Body of pancreas (tissue), 4 donors: ENCODE measurements around the gene UQCRFS1. TPM values are rescaled to one million over a fixed set of nuclear protein-coding genes. Genes with fewer than 3 reads are reported as not detected.

Experiments
- ATAC-seq: fragments of 150-250 bp; one replicate; pipeline ENCODE4 v1.9.1; 2016
- DNase-seq, 4 donors: peaks; one replicate each; pipeline ENCODE4 v3.0.0-alpha.2; 2019
- H3K27ac ChIP-seq, 4 donors: fragments of 200-600 bp; sonication (generic); 1 replicate in 3 of 4; 2 replicates in 1 of 4; pipeline versions ENCODE4 v1.5.1 to v1.6.1; 2016 to 2019; ENCODE audit warnings: mild to moderate bottlenecking in 1 of 4, mixed read lengths in 1 of 4, moderate library complexity in 1 of 4
- H3K27me3 ChIP-seq, 2 donors: fragments of 200-600 bp; sonication (generic); one replicate each; pipeline ENCODE4 v1.6.0; 2016; ENCODE audit warnings: mild to moderate bottlenecking in 1 of 2
- H3K36me3 ChIP-seq, 2 donors: fragments of 200-600 bp; sonication (generic); replicated peaks in 1 of 2; 2 replicates each; pipeline ENCODE4 v1.5.1; 2016; ENCODE audit warnings: low read depth in 2 of 2; ENCODE audit not compliant: insufficient read depth in 1 of 2
- H3K4me1 ChIP-seq: fragments of 200-600 bp; sonication (generic); one replicate; pipeline ENCODE4 v1.6.0; 2016
- H3K4me3 ChIP-seq, 2 donors: fragments of 200-600 bp; sonication (generic); 1 replicate in 1 of 2; 2 replicates in 1 of 2; pipeline ENCODE4 v1.5.1; 2016 to 2019
- H3K9me3 ChIP-seq, 3 donors: fragments of 200-600 bp; sonication (generic); 1 replicate in 2 of 3; 2 replicates in 1 of 3; pipeline ENCODE4 v1.5.1; 2016
- CTCF ChIP-seq, 7 experiments: fragments of 450-650 bp in 4 of 7; fragments of 200-600 bp in 3 of 7; sonication (generic) in 3 of 7; IDR thresholded peaks; one replicate each; pipeline ENCODE4 v1.5.1; 2016 to 2019; ENCODE audit warnings: antibody characterized with exemption in 7 of 7
- POLR2A ChIP-seq, 3 donors: fragments of 450-650 bp; IDR thresholded peaks; one replicate each; pipeline ENCODE4 v1.6.1; 2016; ENCODE audit warnings: antibody characterized with exemption in 3 of 3, mild to moderate bottlenecking in 2 of 3
- WGBS, 2 donors: methylation state at CpG; one replicate each; pipeline ENCODE4 v1.1.5; 2017; 5-methylcytosine and 5-hydroxymethylcytosine counted together
- intact Hi-C: fragments of 100-400 bp; cut with DNase I; formaldehyde crosslinking; loops from one replicate; pipeline ENCODE4 v1.15.1; 2023
- total RNA-seq, 2 donors: library from RNA; depleted of rRNA; stranded (reverse); fragments of >200 nt; gene quantifications; one replicate each; pipeline ENCODE4 v1.1.0, GENCODE V29; 2016

The UQCRFS1 gene
- total RNA-seq, 2 donors from 2014 or later, result 12.5 to 15.3 TPM

DNA sequence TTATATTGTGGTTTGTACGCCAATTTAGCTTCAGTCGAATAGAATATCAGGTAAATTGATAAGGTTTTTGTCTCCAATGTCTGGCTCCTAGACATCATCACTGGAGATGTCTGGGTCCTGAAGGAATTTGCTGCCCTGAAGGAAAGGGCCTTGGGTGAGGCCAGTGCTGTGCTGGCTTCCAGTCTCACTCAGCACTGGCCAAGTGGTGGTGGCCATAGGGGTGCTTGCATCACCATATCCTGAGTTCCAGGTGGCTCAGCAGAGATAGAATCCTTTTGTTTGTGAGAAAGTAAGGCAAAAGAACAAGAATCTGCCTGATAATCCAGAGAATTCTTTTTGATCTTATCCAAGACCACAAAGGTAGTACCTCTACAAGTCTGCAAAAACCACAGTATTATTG, 39.1 kb downstream of the UQCRFS1 start:
- intact Hi-C loops, result no loop called here

GRCh38 chr19:29172302-29172701, 40.6 kb downstream of the UQCRFS1 start:
- H3K27me3 ChIP-seq, result no peaks in the 10 kb centered on the region
- H3K27ac ChIP-seq, result no peak overlapping the region
- no peak for DNase-seq
- intact Hi-C loops, result no loop called here
- TF ChIP-seq CTCF (IDR thresholded peaks at IDR 0.05), result no peak
- no peak for TF ChIP-seq POLR2A (IDR thresholded peaks at IDR 0.05)
- H3K9me3 ChIP-seq, result peaks cover 0 to 10% (median 0%) of the 10 kb centered on the region in 3 donors
- no peak overlapping the region for H3K4me3 ChIP-seq
- H3K36me3 ChIP-seq, result no peaks in the 10 kb centered on the region
- no peaks in the 10 kb centered on the region for H3K4me1 ChIP-seq
- WGBS, 2 donors, result 81 to 82% methylated on average over 2 of the region's 2 CpGs
- no peak for ATAC-seq

More for the DNA sequence above, 39.1 kb downstream of the UQCRFS1 start:
- Histone ChIP-seq H3K36me3 (no peaks in the 10 kb centered on the region), H3K4me3 (no peak overlapping the region), H3K4me1 (no peaks in the 10 kb centered on the region), H3K27ac (no peak overlapping the region), H3K27me3 (no peaks in the 10 kb centered on the region), H3K9me3 (peaks cover 0 to 10% (median 0%) of the 10 kb centered on the region in 3 donors)
- TF ChIP-seq POLR2A (IDR thresholded peaks at IDR 0.05), result no peak
- TF ChIP-seq CTCF (IDR thresholded peaks at IDR 0.05), result no peak
- no peak for ATAC-seq
- WGBS, 2 donors, result 19 to 70% methylated on average over 2 of the region's 2 CpGs
- no peak for DNase-seq

- ATAC-seq, result no peak
- no peak for DNase-seq
Measured at GRCh38 chr19:29171525-29171924, 41.4 kb downstream of the UQCRFS1 start.

GRCh38 chr19:29170554-29170953, 42.4 kb downstream of the UQCRFS1 start:
- Histone ChIP-seq H3K36me3 (no peaks in the 10 kb centered on the region), H3K4me1 (no peaks in the 10 kb centered on the region), H3K27me3 (no peaks in the 10 kb centered on the region), H3K9me3 (peaks cover 0 to 10% (median 0%) of the 10 kb centered on the region in 3 donors), H3K27ac (no peak overlapping the region), H3K4me3 (no peak overlapping the region)
- intact Hi-C loops, result no loop called here
- ATAC-seq, result no peak
- 16 to 24% methylated on average over 1 of the region's 1 CpG for WGBS, 2 donors
- no peak for DNase-seq
- no peak for TF ChIP-seq CTCF (IDR thresholded peaks at IDR 0.05)
- no peak for TF ChIP-seq POLR2A (IDR thresholded peaks at IDR 0.05)

More at GRCh38 chr19:29171525-29171924, 41.4 kb downstream of the UQCRFS1 start:
- no peaks in the 10 kb centered on the region for H3K4me1 ChIP-seq
- H3K27me3 ChIP-seq, result no peaks in the 10 kb centered on the region
- no peaks in the 10 kb centered on the region for H3K36me3 ChIP-seq
- no peak overlapping the region for H3K4me3 ChIP-seq
- no peak for TF ChIP-seq CTCF (IDR thresholded peaks at IDR 0.05)
- TF ChIP-seq POLR2A (IDR thresholded peaks at IDR 0.05), result no peak
- WGBS, 2 donors, result 70 to 89% methylated on average over 2 of the region's 2 CpGs
- peaks cover 0 to 10% (median 0%) of the 10 kb centered on the region in 3 donors for H3K9me3 ChIP-seq
- intact Hi-C loops, result no loop called here
- H3K27ac ChIP-seq, result no peak overlapping the region

DNA sequence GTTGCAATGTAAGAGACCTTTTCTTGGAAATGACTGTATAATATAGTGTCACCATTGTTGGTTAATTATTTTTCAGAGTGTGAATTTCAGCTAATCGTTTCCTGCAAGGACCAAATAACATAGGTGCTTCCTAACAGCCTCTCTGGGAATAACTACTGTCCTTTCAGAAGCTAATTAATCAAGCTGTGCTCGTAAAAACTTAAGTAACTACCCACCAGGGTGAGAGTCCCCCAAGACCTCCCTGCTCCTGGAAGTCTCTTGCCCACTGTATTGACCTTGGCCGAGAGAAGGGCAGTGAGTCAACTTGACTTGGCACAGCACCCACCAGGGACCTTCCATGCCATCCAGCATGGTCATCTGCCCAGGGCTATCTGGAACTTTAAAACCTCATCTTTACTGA, 50.3 kb downstream of the UQCRFS1 start:
- WGBS, 2 donors, result 18 to 20% methylated on average over 3 of the region's 3 CpGs
- ATAC-seq (no peak), DNase-seq (no peak)
- intact Hi-C loops, result no loop called here
- no peaks in the 10 kb centered on the region for H3K4me1 ChIP-seq
- H3K36me3 ChIP-seq, result no peaks in the 10 kb centered on the region
- H3K4me3 ChIP-seq, result no peak overlapping the region
- H3K9me3 ChIP-seq, result no peaks in the 10 kb centered on the region
- no peaks in the 10 kb centered on the region for H3K27me3 ChIP-seq
- no peak for TF ChIP-seq CTCF (IDR thresholded peaks at IDR 0.05)
- H3K27ac ChIP-seq, result no peak overlapping the region
